ENCODE results near the gene ZSWIM8. TPM values are rescaled to one million over a fixed set of nuclear protein-coding genes. Genes with fewer than 3 reads are reported as not detected.
"Not testable (repeated sequence)": the region's sequence is repeated elsewhere in the genome, so short reads cannot be mapped to it uniquely, and the experiment has no call there.

Gene ZSWIM8, protein sequence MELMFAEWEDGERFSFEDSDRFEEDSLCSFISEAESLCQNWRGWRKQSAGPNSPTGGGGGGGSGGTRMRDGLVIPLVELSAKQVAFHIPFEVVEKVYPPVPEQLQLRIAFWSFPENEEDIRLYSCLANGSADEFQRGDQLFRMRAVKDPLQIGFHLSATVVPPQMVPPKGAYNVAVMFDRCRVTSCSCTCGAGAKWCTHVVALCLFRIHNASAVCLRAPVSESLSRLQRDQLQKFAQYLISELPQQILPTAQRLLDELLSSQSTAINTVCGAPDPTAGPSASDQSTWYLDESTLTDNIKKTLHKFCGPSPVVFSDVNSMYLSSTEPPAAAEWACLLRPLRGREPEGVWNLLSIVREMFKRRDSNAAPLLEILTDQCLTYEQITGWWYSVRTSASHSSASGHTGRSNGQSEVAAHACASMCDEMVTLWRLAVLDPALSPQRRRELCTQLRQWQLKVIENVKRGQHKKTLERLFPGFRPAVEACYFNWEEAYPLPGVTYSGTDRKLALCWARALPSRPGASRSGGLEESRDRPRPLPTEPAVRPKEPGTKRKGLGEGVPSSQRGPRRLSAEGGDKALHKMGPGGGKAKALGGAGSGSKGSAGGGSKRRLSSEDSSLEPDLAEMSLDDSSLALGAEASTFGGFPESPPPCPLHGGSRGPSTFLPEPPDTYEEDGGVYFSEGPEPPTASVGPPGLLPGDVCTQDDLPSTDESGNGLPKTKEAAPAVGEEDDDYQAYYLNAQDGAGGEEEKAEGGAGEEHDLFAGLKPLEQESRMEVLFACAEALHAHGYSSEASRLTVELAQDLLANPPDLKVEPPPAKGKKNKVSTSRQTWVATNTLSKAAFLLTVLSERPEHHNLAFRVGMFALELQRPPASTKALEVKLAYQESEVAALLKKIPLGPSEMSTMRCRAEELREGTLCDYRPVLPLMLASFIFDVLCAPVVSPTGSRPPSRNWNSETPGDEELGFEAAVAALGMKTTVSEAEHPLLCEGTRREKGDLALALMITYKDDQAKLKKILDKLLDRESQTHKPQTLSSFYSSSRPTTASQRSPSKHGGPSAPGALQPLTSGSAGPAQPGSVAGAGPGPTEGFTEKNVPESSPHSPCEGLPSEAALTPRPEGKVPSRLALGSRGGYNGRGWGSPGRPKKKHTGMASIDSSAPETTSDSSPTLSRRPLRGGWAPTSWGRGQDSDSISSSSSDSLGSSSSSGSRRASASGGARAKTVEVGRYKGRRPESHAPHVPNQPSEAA (N-terminal part only)
- 10 to 100 TPM; 31.3 to 41.2 (median 40.5) TPM for total RNA-seq

DNA sequence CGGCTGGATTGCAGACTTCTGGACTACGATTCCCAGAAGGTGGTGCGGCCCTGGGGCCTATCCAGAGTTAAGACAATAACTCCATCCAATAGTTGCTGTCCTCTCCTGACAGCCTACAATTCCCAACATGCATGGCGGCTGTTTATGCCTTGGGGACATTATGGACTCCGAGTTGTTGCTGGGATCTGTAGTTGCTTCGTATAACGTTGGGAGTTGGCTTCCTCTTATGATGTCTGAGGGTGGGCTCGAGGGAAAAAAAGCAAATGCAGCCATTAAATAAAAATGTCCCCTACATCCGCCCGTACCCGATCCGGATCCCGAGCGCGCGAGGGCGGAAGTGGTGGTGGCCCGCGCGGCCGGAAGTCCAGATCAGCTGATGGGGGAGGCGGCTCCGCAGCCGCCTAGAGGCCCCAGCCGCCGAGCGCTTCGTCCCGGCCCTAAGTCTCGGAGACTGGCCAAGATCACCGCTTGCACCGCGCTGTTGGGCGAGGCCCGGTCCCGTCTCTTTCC, at the start of gene ZSWIM8:
Gene ZSWIM8 (plus strand): TSS at position 396 of the 510 bp plus-strand sequence. CDS start 273 bp downstream, outside the sequence.
- peak within 1 kb of the TSS; percentile 89 for H3K4me3 Mint-ChIP-seq
- H3K27me3 Mint-ChIP-seq (ENCODE audit: low read depth): no peaks in the 10 kb centered on the region
- ATAC-seq (peak; percentile 81 to 83), DNase-seq (peak; percentile 74)
- H3K36me3 Mint-ChIP-seq (ENCODE audit: insufficient read depth): peaks cover 11% of the 10 kb centered on the region
- H3K4me1 Mint-ChIP-seq (ENCODE audit: low read depth): peaks cover 46% of the 10 kb centered on the region
- H3K9me3 Mint-ChIP-seq: no peaks in the 10 kb centered on the region

GRCh38 chr10:73740501-73741254, 44.7 kb upstream of the ZSWIM8 start:
- ATAC-seq; H3K36me3 Mint-ChIP-seq (ENCODE audit: insufficient read depth): not testable (repeated sequence)

DNA sequence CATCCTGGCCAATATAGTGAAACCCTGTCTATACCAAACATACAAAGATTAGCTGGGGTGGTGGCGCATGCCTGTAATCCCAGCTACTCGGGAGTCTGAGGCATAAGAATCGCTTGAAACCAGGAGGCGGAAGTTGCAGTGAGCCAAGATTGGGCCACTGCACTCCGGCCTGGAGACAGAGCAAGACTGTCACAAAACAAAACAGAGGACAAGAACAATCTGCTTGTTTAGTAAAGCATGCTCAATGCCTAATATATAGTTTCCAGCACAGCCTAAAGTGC, 43.0 kb upstream of the ZSWIM8 start:
- H3K4me1 Mint-ChIP-seq (ENCODE audit: low read depth): peaks cover 30% of the 10 kb centered on the region
- peaks cover 5% of the 10 kb centered on the region for H3K36me3 Mint-ChIP-seq (ENCODE audit: insufficient read depth)
- H3K4me3 Mint-ChIP-seq: peak overlapping the region; percentile 99
- no peaks in the 10 kb centered on the region for H3K9me3 Mint-ChIP-seq
- ATAC-seq (no peak), DNase-seq (no peak)
- H3K27me3 Mint-ChIP-seq (ENCODE audit: low read depth): no peaks in the 10 kb centered on the region

More at GRCh38 chr10:73740501-73741254, 44.7 kb upstream of the ZSWIM8 start:
- not testable (repeated sequence) for H3K9me3 Mint-ChIP-seq; H3K4me3 Mint-ChIP-seq; H3K27me3 Mint-ChIP-seq (ENCODE audit: low read depth); DNase-seq
- peaks cover 20% of the 10 kb centered on the region for H3K4me1 Mint-ChIP-seq (ENCODE audit: low read depth)

DNA sequence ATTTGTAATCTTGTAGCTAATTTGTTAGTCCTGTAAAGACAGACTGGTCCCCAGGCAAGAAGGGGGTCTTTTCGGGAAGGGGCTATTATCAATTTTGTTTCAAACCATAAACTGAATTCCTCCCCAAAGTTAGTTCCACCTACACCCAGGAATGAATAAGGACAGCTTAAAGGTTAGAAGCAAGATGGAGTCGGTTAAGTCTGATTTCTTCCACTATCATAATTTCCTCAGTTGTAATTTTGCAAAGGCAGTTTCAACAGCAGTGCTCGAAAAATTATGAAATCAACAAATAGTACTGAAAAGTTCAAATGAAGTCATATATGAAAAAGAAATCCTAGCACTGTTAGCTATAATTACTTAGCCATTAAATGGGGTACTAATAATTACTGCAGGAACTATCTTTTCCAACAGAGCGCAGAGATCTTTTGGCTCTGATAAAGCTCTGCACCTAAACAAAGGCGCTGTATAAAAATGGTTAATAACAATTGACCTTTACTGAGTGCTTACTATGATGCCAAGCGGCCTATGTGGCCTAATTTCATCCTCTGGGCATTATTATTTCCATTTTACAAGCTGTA, 42.0 kb upstream of the ZSWIM8 start:
- H3K27me3 Mint-ChIP-seq (ENCODE audit: low read depth): no peaks in the 10 kb centered on the region
- DNase-seq (no peak), ATAC-seq (no peak)
- peak overlapping the region; percentile 99 for H3K4me3 Mint-ChIP-seq
- no peaks in the 10 kb centered on the region for H3K9me3 Mint-ChIP-seq
- H3K36me3 Mint-ChIP-seq (ENCODE audit: insufficient read depth): peaks cover 5% of the 10 kb centered on the region
- peaks cover 30% of the 10 kb centered on the region for H3K4me1 Mint-ChIP-seq (ENCODE audit: low read depth)

DNA sequence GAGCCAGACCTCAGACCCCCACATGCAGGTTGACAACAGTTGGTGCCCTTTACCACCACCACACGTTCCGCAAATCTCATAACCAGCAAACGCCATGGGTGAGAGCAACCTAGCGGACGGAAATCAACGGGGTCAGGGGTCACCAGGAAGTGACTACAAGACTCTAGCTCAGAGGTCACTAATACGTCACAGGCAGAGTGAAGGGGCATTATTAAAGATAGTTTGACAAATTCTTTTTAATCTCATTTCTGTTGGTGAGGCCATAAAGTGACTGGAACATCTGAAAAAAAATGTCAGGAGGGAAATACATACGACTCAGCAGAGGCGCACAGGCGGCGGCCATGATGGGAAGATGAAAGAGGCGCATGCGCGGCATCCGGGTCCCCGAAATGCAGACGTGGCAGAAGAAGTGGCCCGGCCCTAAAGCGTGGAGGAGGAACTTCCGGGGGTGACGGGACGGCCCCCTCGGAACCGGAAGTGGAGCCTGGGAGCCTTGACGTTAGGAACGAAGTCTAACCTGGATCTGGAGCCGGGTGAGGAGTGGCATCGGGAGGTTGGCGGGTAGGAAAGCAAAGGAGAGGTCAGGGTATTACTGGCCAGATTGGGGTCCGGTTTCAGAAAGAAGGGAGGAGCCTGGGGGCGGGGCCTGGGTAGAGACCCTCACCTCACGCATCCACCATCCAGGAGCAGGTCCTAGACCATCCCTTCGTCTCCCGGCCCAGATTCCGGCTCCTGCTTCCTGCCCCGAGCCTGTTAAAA, 41.3 kb upstream of the ZSWIM8 start, which contains the start of gene SEC24C:
Gene SEC24C (plus strand): TSS at position 468 of the 759 bp plus-strand sequence. CDS start 2,461 bp downstream, outside the sequence.
- Mint-ChIP-seq H3K9me3 (no peaks in the 10 kb centered on the region), H3K4me1 (ENCODE audit: low read depth) (peaks cover 33% of the 10 kb centered on the region), H3K4me3 (peak within 1 kb of the TSS; percentile 99), H3K27me3 (ENCODE audit: low read depth) (no peaks in the 10 kb centered on the region), H3K36me3 (ENCODE audit: insufficient read depth) (peaks cover 8% of the 10 kb centered on the region)
- DNase-seq (peak; percentile 92), ATAC-seq (peak; percentile 93 to 95)

GRCh38 chr10:73744664-73744975, 40.8 kb upstream of the ZSWIM8 start:
- ATAC-seq (peak; percentile 54 to 59), DNase-seq (peak; percentile 43)
- Mint-ChIP-seq H3K4me1 (ENCODE audit: low read depth) (peaks cover 36% of the 10 kb centered on the region), H3K36me3 (ENCODE audit: insufficient read depth) (peaks cover 11% of the 10 kb centered on the region), H3K4me3 (peak overlapping the region; percentile 99), H3K9me3 (no peaks in the 10 kb centered on the region), H3K27me3 (ENCODE audit: low read depth) (no peaks in the 10 kb centered on the region)

DNA sequence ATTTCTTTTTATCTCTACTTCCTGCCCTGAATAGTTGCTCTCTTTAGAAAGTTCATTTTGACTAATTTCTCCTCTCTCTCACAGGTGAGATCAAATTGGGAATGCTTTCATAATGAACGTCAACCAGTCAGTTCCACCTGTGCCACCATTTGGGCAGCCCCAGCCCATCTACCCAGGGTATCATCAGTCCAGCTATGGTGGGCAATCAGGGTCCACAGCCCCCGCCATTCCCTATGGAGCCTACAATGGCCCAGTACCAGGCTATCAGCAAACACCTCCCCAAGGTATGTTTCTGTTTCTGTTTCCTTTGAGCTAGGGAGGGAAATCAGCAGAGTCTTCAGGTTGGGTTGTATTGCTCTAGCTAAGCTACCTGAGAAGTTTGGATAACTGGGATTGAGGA, 38.7 kb upstream of the ZSWIM8 start:
- Mint-ChIP-seq H3K9me3 (no peaks in the 10 kb centered on the region), H3K4me3 (peak overlapping the region; percentile 33), H3K4me1 (ENCODE audit: low read depth) (peaks cover 48% of the 10 kb centered on the region), H3K27me3 (ENCODE audit: low read depth) (no peaks in the 10 kb centered on the region), H3K36me3 (ENCODE audit: insufficient read depth) (peaks cover 20% of the 10 kb centered on the region)
- DNase-seq (no peak), ATAC-seq (no peak)

- Mint-ChIP-seq H3K9me3 (no peaks in the 10 kb centered on the region), H3K36me3 (ENCODE audit: insufficient read depth) (peaks cover 27% of the 10 kb centered on the region), H3K4me3 (no peak overlapping the region), H3K4me1 (ENCODE audit: low read depth) (peaks cover 38% of the 10 kb centered on the region), H3K27me3 (ENCODE audit: low read depth) (no peaks in the 10 kb centered on the region)
- DNase-seq: no peak
- ATAC-seq: no peak
Measured at GRCh38 chr10:73750819-73751218, 34.6 kb upstream of the ZSWIM8 start.

GRCh38 chr10:73756183-73756582, 29.2 kb upstream of the ZSWIM8 start:
- Mint-ChIP-seq H3K4me3 (no peak overlapping the region), H3K36me3 (ENCODE audit: insufficient read depth) (peaks cover 34% of the 10 kb centered on the region), H3K27me3 (ENCODE audit: low read depth) (no peaks in the 10 kb centered on the region), H3K4me1 (ENCODE audit: low read depth) (peaks cover 50% of the 10 kb centered on the region), H3K9me3 (no peaks in the 10 kb centered on the region)
- ATAC-seq (no peak), DNase-seq (no peak)

GRCh38 chr10:73758704-73759511, 26.5 kb upstream of the ZSWIM8 start:
- ATAC-seq (no peak), DNase-seq (no peak)
- peak overlapping the region; percentile 51 for H3K4me3 Mint-ChIP-seq
- peaks cover 64% of the 10 kb centered on the region for H3K4me1 Mint-ChIP-seq (ENCODE audit: low read depth)
- H3K27me3 Mint-ChIP-seq (ENCODE audit: low read depth): no peaks in the 10 kb centered on the region
- H3K9me3 Mint-ChIP-seq: no peaks in the 10 kb centered on the region
- H3K36me3 Mint-ChIP-seq (ENCODE audit: insufficient read depth): peaks cover 49% of the 10 kb centered on the region

GRCh38 chr10:73759512-73760115, 25.8 kb upstream of the ZSWIM8 start:
- H3K4me1 Mint-ChIP-seq (ENCODE audit: low read depth): peaks cover 65% of the 10 kb centered on the region
- peaks cover 47% of the 10 kb centered on the region for H3K36me3 Mint-ChIP-seq (ENCODE audit: insufficient read depth)
- DNase-seq: no peak
- no peaks in the 10 kb centered on the region for H3K9me3 Mint-ChIP-seq
- peak overlapping the region; percentile 9 for H3K4me3 Mint-ChIP-seq
- H3K27me3 Mint-ChIP-seq (ENCODE audit: low read depth): no peaks in the 10 kb centered on the region
- peak; percentile 58 to 67 for ATAC-seq

- no peak for DNase-seq
- H3K4me1 Mint-ChIP-seq (ENCODE audit: low read depth): peaks cover 54% of the 10 kb centered on the region
- no peak overlapping the region for H3K4me3 Mint-ChIP-seq
- H3K27me3 Mint-ChIP-seq (ENCODE audit: low read depth): no peaks in the 10 kb centered on the region
- peaks cover 58% of the 10 kb centered on the region for H3K36me3 Mint-ChIP-seq (ENCODE audit: insufficient read depth)
- no peaks in the 10 kb centered on the region for H3K9me3 Mint-ChIP-seq
- no peak for ATAC-seq
Measured at GRCh38 chr10:73761781-73762180, 23.6 kb upstream of the ZSWIM8 start.

Measured in activated T-cell treated with anti-CD3 and anti-CD28 coated beads, Interleukin-2, amount 50 U/mL, for 4 hours (primary cell).